Right lobe of liver (tissue), 4 donors: ENCODE measurements around the gene ZNF333.

Experiments used
- POLR2A ChIP-seq: fragments of 450-650 bp; IDR thresholded peaks from one replicate; pipeline ENCODE4 v1.6.1; 2017; ENCODE audit warnings: antibody characterized with exemption, mild to moderate bottlenecking
- TF ChIP-seq, protein P1 (sequence below), 4 donors: fragments of 200-600 bp in 3 of 4; fragments of 450-650 bp in 1 of 4; IDR thresholded peaks; one replicate each; pipeline versions ENCODE4 v1.5.1 to v1.8.0; 2016 to 2022; ENCODE audit warnings: antibody characterized with exemption in 4 of 4, mild to moderate bottlenecking in 2 of 4
- donor health status: DM: no; HTN: no; CAD: no.
- donor health status: DM: no; HTN: no; CAD: no.
- donor health status: DM: no; HTN: yes; CAD: no.

- TF ChIP-seq, protein P1, sequence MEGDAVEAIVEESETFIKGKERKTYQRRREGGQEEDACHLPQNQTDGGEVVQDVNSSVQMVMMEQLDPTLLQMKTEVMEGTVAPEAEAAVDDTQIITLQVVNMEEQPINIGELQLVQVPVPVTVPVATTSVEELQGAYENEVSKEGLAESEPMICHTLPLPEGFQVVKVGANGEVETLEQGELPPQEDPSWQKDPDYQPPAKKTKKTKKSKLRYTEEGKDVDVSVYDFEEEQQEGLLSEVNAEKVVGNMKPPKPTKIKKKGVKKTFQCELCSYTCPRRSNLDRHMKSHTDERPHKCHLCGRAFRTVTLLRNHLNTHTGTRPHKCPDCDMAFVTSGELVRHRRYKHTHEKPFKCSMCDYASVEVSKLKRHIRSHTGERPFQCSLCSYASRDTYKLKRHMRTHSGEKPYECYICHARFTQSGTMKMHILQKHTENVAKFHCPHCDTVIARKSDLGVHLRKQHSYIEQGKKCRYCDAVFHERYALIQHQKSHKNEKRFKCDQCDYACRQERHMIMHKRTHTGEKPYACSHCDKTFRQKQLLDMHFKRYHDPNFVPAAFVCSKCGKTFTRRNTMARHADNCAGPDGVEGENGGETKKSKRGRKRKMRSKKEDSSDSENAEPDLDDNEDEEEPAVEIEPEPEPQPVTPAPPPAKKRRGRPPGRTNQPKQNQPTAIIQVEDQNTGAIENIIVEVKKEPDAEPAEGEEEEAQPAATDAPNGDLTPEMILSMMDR (IDR thresholded peaks at IDR 0.05) = no peak
- TF ChIP-seq POLR2A = no peak
Measured at GRCh38 chr19:14672188-14672872, 17.5 kb upstream of the ZNF333 start.
